Measurements from ENCODE around the gene CDC25C.

Gene CDC25C

DNA sequence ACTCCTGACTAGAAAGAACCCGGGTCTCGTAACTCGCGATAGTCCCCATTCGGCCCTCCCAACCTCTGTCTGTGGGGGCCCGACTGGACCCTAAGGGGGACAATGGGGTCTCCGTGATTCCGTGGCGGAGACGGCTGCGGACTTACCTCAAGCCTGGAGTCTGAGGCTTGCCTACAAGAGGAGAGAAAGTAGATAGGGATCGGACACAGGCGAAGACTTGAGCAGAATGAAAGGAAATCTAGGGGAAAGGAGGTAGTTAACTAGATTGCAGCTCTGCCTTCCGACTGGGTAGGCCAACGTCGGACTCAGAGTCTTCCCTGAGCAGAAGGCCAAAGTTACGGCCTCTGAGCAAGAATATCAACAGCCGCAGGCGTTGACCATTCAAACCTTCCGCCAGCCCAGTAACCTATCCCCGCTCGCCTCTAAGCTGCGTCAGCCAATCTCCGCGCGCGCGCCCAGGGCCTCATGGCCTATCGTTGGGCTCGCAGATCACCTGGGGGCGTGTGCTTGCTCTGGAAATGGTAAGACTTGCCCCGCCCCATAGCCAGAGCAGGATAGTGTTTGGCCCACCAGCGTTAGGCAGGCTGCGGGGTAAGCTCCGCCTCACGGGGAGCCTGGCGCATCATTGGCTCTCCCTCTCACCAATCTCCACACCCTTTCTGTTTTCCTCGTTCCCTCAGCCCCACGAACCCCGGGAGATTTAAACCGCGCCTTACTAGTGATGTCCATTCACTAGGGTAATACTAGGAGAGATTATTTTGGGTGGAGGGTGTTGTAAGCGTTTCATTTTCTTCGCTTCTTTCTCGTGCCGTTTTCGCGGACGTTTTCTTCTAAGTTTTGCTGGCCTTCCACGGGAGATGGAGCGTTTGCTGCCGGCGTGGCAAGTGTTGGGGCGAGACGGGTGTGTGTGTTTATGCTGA is at the start of gene CDC25C:
CDC25C (minus strand) TSS at position 356 of the 920 bp plus-strand sequence. CDS start 624 bp downstream, outside the sequence.
- DNase-seq (ENCODE audit: low spot score): peak; percentile 91

GRCh38 chr5:138372653-138373052 is 41.0 kb upstream of the CDC25C start:
- DNase-seq (ENCODE audit: low spot score): no peak

DNA sequence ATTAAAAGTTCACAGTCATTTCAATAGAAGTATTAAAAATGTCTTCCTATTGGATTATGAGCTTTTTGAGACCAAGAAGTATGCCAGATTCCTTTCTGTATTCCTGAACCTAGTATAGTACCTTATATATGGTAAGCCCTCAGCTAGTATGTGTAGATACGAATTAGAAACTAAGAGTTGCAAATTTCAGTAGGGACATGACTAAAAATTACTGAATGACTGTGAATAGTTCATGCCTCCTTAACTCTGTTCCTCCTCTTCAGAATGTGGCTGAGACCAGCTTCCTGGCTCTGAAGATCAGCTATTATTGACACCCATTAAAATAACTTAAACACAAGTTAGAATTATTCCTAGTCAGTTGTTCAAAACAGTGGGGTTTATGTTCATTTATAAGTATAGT is 40.6 kb upstream of the CDC25C start:
- DNase-seq (ENCODE audit: low spot score): no peak

DNA sequence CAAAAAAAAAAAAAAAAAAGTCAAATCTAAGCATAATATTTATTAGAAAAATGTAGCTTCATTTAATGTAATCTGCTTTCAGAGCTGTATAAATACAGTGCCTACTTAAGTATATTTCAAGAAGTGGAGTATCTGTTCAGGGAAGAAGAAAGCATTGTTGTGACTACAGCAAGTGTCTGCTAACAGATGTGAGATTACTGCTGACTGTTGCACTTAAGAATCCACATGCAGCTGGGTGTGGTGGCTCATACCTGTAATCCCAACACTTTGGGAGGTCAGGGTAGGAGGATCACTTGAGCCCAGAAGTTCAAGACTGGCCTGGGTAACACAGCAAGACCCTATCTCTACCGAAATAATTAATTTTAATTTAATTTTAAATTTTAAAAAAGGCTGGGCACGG is 39.9 kb upstream of the CDC25C start:
- DNase-seq (ENCODE audit: low spot score): no peak

- DNase-seq (ENCODE audit: low spot score): no peak
Observed at GRCh38 chr5:138370537-138370936, 38.9 kb upstream of the CDC25C start.

DNA sequence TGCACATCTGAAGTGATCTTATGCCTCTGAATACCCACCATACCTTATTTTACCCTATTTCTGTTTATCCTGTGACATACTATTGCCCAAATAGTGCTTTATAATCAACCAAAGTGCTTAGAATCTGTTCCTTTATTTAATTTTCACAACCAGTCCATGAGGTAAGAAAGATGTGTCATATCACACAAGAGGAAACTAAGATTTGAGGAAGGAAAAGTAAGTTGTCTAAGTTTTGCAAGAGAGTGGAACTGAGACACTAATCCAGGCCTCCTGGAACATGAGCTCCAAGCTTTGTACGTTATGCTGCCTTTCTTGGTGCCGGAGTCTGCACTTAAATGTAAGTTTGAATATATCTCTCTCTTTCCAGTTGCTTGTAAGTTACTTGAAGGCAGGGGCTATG is 38.1 kb upstream of the CDC25C start:
- DNase-seq (ENCODE audit: low spot score): no peak

DNA sequence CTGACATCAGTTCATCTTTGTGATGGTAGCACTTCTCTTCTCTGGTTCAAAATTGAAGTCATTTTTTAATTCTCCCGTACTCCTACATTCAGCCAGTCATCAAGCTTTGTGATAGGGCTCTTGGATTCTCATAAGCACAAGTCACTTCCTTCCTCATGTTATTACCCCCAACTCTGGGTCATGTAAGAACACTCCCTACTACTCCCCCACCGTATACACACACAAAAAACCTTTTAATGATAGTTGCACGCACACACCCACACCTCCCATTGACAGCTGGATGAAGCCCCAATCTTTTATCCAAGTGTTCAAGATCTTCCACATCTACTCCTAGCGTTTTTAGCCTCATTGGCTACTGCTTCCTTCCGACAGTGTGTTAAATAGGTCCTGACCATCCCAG is 37.7 kb upstream of the CDC25C start:
- DNase-seq (ENCODE audit: low spot score): no peak

DNA sequence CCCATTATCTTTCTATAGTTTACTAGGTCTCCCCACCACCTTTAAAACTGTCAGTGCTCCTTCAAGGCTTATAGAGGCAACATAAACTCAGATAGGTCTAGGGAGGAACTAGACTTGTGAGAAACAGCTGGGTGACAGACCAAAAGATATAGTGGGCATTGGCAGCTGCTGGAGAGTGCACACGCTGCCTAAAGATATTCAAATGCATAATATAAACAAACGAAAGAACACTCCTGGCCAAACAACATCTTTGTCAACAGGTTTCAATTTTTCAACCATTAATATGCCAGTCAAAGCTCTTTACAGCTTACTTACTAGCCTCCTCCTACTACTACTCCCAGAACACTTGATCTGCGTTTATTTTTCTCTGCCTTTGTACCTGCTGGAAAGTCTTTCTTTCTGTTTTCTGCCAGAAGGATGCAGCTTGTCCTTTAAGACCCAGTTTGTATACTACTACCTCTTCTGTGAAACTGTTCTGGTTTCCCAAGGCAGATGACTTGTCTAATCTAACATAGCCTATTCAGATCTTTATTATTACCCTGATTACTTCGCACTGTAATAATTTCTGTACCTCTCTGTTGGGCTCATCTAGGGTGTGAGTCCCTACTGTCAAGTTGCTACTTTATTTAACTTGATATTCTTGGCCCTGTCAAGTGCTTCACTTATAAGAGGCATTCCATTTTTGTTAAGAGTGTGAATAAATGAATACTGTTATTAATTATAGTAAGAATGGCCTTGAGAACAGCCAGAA is 35.2 kb upstream of the CDC25C start:
- DNase-seq (ENCODE audit: low spot score): no peak

DNA sequence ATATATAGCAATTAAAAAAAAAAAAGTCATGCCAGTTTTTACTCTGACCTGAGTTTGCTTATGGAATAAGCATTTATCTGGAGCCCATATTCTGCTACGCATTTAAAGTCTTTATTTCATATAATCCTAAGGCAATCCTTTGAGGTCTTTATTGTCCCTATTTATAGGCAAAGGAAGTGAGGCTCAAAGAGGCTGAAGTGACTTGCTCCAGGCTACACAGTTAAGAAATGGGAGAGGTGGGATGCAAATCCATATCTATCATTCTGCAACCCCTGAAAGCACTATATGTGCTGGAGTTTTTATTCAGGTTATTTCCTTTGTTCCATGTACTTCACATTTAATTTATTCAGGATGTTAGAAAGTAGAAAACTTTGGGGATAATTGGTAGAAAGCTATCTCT is 33.0 kb upstream of the CDC25C start:
- DNase-seq (ENCODE audit: low spot score): no peak

GRCh38 chr5:138360941-138361452 is 29.4 kb upstream of the CDC25C start:
- no peak for DNase-seq (ENCODE audit: low spot score)

- no peak for DNase-seq (ENCODE audit: low spot score)
Observed at GRCh38 chr5:138359621-138360020, 28.0 kb upstream of the CDC25C start.

- DNase-seq (ENCODE audit: low spot score): no peak
Observed at GRCh38 chr5:138354926-138355378, 23.3 kb upstream of the CDC25C start.

- DNase-seq (ENCODE audit: low spot score): no peak
Observed at GRCh38 chr5:138354387-138354786, 22.8 kb upstream of the CDC25C start.

DNA sequence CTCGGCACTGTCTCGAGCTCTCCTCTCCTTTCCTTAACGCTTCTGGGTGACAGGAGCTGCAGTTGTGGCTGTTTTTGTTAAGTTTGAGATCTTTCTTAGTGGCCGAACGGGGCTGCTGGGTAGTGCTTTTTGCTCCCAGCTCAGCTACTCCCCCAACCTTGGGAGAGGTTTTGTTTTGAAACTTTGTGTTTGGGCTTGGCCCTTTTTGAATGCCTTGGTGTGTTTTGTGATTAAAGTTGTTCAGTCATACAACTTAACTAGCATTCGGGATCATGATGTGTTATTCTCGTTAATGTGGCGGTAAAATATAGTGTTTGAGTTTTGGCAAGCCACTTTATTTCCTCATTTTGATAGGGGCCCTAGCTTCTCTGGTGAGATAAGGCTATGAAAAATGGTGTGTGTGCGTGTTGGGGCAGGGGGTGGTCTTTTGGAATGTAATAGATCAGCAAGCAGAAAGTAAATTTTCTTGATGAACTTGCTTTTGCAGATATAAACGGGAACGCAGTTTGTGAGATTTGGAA is 22.0 kb upstream of the CDC25C start:
- no peak for DNase-seq (ENCODE audit: low spot score)

DNA sequence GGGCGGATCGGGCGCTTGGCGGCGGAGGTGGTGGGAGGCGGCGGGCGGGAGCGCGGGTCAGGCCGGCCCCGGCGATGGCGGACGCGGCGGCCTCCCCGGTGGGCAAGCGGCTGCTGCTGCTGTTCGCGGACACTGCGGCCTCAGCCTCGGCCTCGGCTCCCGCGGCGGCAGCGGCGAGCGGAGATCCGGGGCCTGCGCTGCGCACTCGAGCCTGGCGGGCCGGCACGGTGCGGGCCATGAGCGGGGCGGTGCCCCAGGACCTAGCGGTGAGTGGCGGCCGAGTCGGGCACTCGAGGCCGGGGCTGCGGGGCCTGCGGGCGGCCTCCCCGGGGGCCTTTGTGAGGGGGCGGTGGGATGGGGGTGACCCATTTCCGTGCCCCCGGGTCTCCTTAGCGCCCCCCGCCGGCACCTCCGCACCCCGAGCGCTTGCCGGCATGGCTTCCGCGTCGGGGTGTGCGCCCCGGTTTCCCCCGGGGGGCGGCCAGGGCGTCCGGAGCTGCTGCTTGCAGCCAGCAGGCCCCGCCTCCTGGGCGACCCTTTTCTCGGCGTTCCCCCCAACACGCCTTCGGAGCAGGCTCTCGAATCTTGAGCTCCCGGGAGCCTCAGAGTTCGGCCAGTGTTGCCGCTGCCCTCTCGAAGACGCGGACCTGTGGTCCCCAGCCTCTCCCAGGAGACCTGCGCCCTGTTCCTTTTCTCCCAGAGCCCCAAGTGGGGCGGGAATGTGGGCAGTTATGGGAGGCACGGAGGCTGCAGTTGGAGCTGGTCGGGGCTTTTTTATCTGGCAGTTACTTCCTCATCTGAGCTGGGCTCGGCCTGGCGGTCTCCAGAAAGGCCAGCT is 21.3 kb upstream of the CDC25C start:
- peak; percentile 55 for DNase-seq (ENCODE audit: low spot score)

GRCh38 chr5:138352071-138352721 is 20.6 kb upstream of the CDC25C start, which contains the start of gene KDM3B:
Gene KDM3B, plus strand, starts transcription at chr5:138352685. Its CDS starts 111 bp downstream, at chr5:138352796.
- DNase-seq (ENCODE audit: low spot score): peak; percentile 86

- DNase-seq (ENCODE audit: low spot score): no peak
Observed at GRCh38 chr5:138351517-138351916, 19.9 kb upstream of the CDC25C start.

DNA sequence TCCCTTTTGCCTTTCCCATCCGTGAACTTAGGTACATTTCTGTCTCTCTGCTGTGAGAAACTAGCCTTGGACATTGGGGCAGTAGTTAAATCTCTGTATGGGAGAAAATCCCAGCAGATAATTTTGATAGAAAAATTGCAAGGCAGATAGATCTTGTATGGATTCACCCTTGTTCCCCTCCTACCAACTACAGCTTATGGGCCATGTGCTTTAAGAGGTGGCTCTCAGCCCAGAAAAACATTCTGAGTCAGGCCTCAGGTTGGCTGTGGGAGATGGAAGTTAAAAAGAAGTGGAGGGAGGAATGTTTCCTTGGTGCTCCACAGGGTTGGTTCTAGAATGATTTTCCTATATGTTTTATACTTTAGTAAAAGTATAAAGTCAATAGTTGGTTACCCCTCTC is 19.5 kb upstream of the CDC25C start:
- DNase-seq (ENCODE audit: low spot score): no peak

DNA sequence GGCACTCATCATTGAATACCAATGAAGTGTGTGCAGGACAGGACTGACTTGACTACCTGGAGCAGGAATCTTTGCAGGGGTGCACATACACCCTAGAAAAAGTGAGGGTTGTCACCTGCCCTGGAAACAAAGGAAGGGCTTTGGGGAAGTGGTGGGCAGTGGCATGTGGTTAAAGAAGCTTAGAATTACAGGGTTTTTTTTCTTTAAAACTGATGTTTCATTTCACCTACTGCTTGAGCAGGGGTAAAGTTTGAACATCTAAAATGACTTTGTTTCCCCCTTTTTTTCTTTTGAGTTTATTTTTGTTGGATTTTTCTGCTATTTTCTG is 18.9 kb upstream of the CDC25C start:
- DNase-seq (ENCODE audit: low spot score): no peak

DNA sequence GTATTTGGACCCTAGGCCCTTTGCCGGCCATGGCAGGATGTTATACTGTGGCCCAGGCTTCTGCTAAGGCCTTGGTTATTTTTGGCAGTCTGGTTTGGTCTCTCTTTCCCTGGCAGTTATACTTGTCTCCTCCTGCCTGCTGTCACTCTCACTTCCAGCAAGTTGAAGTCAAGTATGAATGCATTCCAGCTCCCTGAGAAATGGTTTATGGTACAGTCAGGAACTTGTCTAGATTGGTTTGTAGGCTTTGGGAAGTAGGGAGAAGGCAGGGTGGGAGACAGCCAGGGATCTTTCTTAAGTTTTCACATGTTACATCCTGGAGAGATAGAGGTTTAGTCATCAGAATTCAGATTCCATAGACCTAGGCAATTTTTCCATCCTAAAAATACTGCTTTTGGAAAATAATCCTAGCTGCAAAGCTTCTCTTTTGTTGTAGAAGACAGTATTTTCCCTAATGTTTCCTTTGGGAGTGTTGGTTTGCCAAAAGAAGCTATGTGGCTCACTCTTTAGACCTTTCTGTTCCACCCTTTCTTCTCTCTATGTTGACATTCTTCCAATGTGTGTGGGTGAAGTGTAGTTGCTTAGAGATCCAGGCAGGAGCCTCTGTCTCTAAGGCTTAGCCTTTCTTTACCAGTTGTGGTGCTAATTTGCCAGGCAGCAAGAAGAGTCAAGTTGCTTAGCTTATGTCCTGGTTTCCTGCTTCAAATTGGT is 18.4 kb upstream of the CDC25C start:
- DNase-seq (ENCODE audit: low spot score): no peak

DNA sequence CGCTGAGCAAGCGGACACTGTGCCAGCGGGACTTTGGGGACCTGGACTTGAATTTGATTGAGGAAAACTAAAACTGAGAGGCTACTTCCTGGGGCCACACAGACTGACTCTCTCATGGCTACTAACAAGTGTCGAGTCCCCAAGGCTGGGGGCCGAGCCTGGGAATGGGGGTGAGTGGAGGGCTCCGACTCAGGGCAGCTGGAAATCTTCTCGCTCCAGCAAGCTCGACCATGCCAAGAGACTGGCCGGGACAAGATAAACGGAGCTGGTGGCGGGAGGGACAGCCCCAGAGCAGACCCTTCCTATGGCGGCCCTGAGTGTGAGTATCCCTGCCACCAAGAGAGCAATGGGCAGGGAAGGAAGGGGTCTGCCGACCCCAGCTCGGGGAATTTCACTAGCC is 15.3 kb upstream of the CDC25C start:
- no peak for DNase-seq (ENCODE audit: low spot score)

Data from HuH-7 (cell line).